ENCODE results near the gene PSMG4. TPM values are rescaled to one million over a fixed set of nuclear protein-coding genes. Genes with fewer than 3 reads are reported as not detected.

Gene PSMG4
- total and polyA plus RNA-seq, 2 of the 8 experiments (the other 6 are each of a cell fraction or from before 2014, with no cell fraction given) = 40.6 to 113 TPM

GRCh38 chr6:3212261-3212660 lies 46.5 kb upstream of the PSMG4 start (continued):
- TF ChIP-seq ATF3 (IDR thresholded peaks at IDR 0.05; ENCODE audit: insufficient read depth, low read depth, low read length) = no peak
- no peak for TF ChIP-seq MAFK (IDR thresholded peaks at IDR 0.05; ENCODE audit: low read depth, low read length)
- no peak for TF ChIP-seq POLR2A (IDR thresholded peaks at IDR 0.05; ENCODE audit: control extremely low read depth in 1 of 2, low read depth in 2 of 2, low read length in 2 of 2)

Data from H1 (cell line).